ENCODE results near the gene DDX10. TPM values are rescaled to one million over a fixed set of nuclear protein-coding genes. Genes with fewer than 3 reads are reported as not detected.
A peak's percentile ranks its signal among the peaks of the same experiment; 100 is the strongest.

The DDX10 gene
- polyA plus RNA-seq, 1 of the 3 experiments (the other 2 are of a cell fraction): 35.8 TPM

DNA sequence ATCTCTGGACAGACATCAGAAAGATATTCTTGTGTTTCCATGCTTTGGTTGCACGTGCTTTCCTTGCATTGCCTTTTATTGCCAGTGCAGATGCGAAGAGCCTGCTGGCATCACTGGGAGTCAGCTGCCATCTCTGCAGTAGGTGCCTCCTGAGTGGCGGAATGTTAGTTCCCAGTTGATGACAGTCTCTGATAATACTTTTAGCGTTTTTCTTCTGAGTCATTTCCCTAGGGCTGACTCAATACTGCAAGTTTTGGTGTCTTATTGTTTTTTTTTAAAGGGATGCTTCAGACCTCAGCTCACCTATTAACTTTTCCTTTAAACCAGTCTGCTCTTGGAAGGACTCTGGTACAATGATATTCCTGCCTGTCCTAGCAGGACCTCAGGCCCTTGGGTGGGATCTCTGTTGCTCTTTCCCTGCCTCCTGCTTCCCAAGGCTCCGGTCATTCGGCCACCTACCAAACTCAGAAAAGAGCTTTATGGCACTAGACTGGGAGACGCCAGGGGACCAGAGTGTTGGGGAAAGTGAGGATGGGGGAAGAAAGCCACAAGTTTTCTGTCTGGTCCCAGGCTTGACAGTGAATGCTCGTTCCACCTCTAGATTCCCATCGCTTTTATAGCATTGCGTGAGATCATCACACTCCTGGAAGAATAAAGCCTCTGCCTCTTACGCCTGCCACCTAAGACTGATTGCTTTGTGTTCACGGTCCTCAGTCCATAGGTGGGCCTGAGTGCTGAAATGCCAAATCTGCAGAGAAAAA lies 308.7 kb downstream of the DDX10 start (continued):
- no peak for TF ChIP-seq NRF1 (IDR thresholded peaks at IDR 0.05; ENCODE audit: low read depth, low read length)
- TF ChIP-seq RAD21 (IDR thresholded peaks at IDR 0.05; ENCODE audit: low read length): no peak
- TF ChIP-seq EP300 (IDR thresholded peaks at IDR 0.05; ENCODE audit: borderline replicate concordance in 1 of 2, low read depth in 1 of 2, low read length in 1 of 2): peak in 1 of 2 experiments; percentile 98; a peak in 2 of 4 replicates
- TF ChIP-seq, protein P1, sequence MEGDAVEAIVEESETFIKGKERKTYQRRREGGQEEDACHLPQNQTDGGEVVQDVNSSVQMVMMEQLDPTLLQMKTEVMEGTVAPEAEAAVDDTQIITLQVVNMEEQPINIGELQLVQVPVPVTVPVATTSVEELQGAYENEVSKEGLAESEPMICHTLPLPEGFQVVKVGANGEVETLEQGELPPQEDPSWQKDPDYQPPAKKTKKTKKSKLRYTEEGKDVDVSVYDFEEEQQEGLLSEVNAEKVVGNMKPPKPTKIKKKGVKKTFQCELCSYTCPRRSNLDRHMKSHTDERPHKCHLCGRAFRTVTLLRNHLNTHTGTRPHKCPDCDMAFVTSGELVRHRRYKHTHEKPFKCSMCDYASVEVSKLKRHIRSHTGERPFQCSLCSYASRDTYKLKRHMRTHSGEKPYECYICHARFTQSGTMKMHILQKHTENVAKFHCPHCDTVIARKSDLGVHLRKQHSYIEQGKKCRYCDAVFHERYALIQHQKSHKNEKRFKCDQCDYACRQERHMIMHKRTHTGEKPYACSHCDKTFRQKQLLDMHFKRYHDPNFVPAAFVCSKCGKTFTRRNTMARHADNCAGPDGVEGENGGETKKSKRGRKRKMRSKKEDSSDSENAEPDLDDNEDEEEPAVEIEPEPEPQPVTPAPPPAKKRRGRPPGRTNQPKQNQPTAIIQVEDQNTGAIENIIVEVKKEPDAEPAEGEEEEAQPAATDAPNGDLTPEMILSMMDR (IDR thresholded peaks at IDR 0.05): no peak
- TF ChIP-seq RXRA (IDR thresholded peaks at IDR 0.05; ENCODE audit: borderline replicate concordance, low read depth): peak; percentile 89
- no peak for TF ChIP-seq RFX5 (IDR thresholded peaks at IDR 0.05; ENCODE audit: low read length)
- TF ChIP-seq TCF12 (IDR thresholded peaks at IDR 0.05): peak; percentile 97
- peak; percentile 68; the same call in 1 of the 2 replicates for TF ChIP-seq SIN3A (IDR thresholded peaks at IDR 0.05; ENCODE audit: borderline replicate concordance, low read depth, low read length)
- peak; percentile 70; the same call in 1 of the 2 replicates for TF ChIP-seq YY1 (IDR thresholded peaks at IDR 0.05; ENCODE audit: low read depth)
- TF ChIP-seq, protein P2, sequence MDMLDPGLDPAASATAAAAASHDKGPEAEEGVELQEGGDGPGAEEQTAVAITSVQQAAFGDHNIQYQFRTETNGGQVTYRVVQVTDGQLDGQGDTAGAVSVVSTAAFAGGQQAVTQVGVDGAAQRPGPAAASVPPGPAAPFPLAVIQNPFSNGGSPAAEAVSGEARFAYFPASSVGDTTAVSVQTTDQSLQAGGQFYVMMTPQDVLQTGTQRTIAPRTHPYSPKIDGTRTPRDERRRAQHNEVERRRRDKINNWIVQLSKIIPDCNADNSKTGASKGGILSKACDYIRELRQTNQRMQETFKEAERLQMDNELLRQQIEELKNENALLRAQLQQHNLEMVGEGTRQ (IDR thresholded peaks at IDR 0.05; ENCODE audit: borderline replicate concordance, low read depth, low read length): no peak
- no peak for TF ChIP-seq FOXJ3 (CRISPR knock-in tag; IDR thresholded peaks at IDR 0.05)
- TF ChIP-seq, protein P3, sequence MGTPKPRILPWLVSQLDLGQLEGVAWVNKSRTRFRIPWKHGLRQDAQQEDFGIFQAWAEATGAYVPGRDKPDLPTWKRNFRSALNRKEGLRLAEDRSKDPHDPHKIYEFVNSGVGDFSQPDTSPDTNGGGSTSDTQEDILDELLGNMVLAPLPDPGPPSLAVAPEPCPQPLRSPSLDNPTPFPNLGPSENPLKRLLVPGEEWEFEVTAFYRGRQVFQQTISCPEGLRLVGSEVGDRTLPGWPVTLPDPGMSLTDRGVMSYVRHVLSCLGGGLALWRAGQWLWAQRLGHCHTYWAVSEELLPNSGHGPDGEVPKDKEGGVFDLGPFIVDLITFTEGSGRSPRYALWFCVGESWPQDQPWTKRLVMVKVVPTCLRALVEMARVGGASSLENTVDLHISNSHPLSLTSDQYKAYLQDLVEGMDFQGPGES (IDR thresholded peaks at IDR 0.05; ENCODE audit: low read depth, low read length): no peak
- TF ChIP-seq EZH2phosphoT487 (IDR thresholded peaks at IDR 0.05; ENCODE audit: borderline replicate concordance, low read depth): no peak
- TF ChIP-seq, protein P4, sequence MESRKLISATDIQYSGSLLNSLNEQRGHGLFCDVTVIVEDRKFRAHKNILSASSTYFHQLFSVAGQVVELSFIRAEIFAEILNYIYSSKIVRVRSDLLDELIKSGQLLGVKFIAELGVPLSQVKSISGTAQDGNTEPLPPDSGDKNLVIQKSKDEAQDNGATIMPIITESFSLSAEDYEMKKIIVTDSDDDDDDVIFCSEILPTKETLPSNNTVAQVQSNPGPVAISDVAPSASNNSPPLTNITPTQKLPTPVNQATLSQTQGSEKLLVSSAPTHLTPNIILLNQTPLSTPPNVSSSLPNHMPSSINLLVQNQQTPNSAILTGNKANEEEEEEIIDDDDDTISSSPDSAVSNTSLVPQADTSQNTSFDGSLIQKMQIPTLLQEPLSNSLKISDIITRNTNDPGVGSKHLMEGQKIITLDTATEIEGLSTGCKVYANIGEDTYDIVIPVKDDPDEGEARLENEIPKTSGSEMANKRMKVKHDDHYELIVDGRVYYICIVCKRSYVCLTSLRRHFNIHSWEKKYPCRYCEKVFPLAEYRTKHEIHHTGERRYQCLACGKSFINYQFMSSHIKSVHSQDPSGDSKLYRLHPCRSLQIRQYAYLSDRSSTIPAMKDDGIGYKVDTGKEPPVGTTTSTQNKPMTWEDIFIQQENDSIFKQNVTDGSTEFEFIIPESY (IDR thresholded peaks at IDR 0.05; ENCODE audit: borderline replicate concordance, low read depth): peak; percentile 77
- peak; percentile 91; the same call in 1 of the 2 replicates for TF ChIP-seq NFIC (IDR thresholded peaks at IDR 0.05; ENCODE audit: borderline replicate concordance)
- TF ChIP-seq TAF1 (IDR thresholded peaks at IDR 0.05; ENCODE audit: borderline replicate concordance, low read depth, low read length): peak; percentile 10; the same call in 1 of the 2 replicates

Data from SK-N-SH (cell line).